ENCODE results near the gene TARS3. TPM values are rescaled to one million over a fixed set of nuclear protein-coding genes. Genes with fewer than 3 reads are reported as not detected.
A peak's percentile ranks its signal among the peaks of the same experiment; 100 is the strongest.
"Not testable (repeated sequence)": the region's sequence is repeated elsewhere in the genome, so short reads cannot be mapped to it uniquely, and the experiment has no call there.

The TARS3 gene
- total RNA-seq, 2 donors from 2014 or later, result 6.8 to 9.1 TPM

GRCh38 chr15:101662203-101662602, 62.1 kb downstream of the TARS3 start:
- DNase-seq (no peak), ATAC-seq (no peak)
- intact Hi-C loops (cut with DNase I, micrococcal nuclease), result no loop called here

- DNase-seq, result no peak
- no peak for ATAC-seq
- intact Hi-C loops (cut with DNase I, micrococcal nuclease), result no loop called here
Measured at GRCh38 chr15:101660005-101660404, 64.3 kb downstream of the TARS3 start.

GRCh38 chr15:101657968-101658784, 66.1 kb downstream of the TARS3 start:
- intact Hi-C loops (cut with DNase I, micrococcal nuclease), result no loop called here
- peak; percentile 97 for ATAC-seq
- peak; percentile 78 to 81 for DNase-seq

- intact Hi-C loops (cut with DNase I, micrococcal nuclease), result no loop called here
- no peak for ATAC-seq
- no peak for DNase-seq
Measured at GRCh38 chr15:101657171-101657570, 67.1 kb downstream of the TARS3 start.

GRCh38 chr15:101654624-101655337, 69.5 kb downstream of the TARS3 start:
- DNase-seq; ATAC-seq; intact Hi-C loops (cut with DNase I, micrococcal nuclease): not testable (repeated sequence)

- DNase-seq (no peak), ATAC-seq (no peak)
- intact Hi-C loops (cut with DNase I, micrococcal nuclease), result no loop called here
Measured at GRCh38 chr15:101654171-101654570, 70.1 kb downstream of the TARS3 start.

GRCh38 chr15:101652786-101653430, 71.4 kb downstream of the TARS3 start:
- intact Hi-C loops (cut with DNase I, micrococcal nuclease), result no loop called here
- ATAC-seq (peak; percentile 38), DNase-seq (no peak)

- intact Hi-C loops (cut with DNase I, micrococcal nuclease), result no loop called here
- ATAC-seq (peak; percentile 93), DNase-seq (peak; percentile 89 to 98)
Measured at GRCh38 chr15:101652098-101652785, 72.0 kb downstream of the TARS3 start, which contains the start of gene TM2D3. Gene TM2D3 (minus strand): TSS chr15:101652381. CDS start chr15:101652361, 20 bp downstream.

- DNase-seq (peak in 1 of 2 donors; percentile 62), ATAC-seq (peak; percentile 62)
Measured at GRCh38 chr15:101651554-101652097, 72.6 kb downstream of the TARS3 start.

GRCh38 chr15:101650145-101650544, 74.1 kb downstream of the TARS3 start:
- ATAC-seq, result no peak
- intact Hi-C loops (cut with DNase I, micrococcal nuclease), result no loop called here

More at GRCh38 chr15:101651554-101652097, 72.6 kb downstream of the TARS3 start:
- intact Hi-C loops (cut with DNase I, micrococcal nuclease), result no loop called here

GRCh38 chr15:101648356-101648755, 75.9 kb downstream of the TARS3 start:
- intact Hi-C loops (cut with DNase I, micrococcal nuclease), result no loop called here
- DNase-seq, result no peak

More at GRCh38 chr15:101650145-101650544, 74.1 kb downstream of the TARS3 start:
- DNase-seq, result no peak

GRCh38 chr15:101647251-101647650, 77.0 kb downstream of the TARS3 start:
- intact Hi-C loops (cut with DNase I, micrococcal nuclease), result no loop called here
- DNase-seq, result no peak

More at GRCh38 chr15:101648356-101648755, 75.9 kb downstream of the TARS3 start:
- no peak for ATAC-seq

GRCh38 chr15:101646672-101647071, 77.6 kb downstream of the TARS3 start:
- intact Hi-C loops (cut with DNase I, micrococcal nuclease), result no loop called here
- no peak for DNase-seq
- peak; percentile 34 for ATAC-seq

More at GRCh38 chr15:101647251-101647650, 77.0 kb downstream of the TARS3 start:
- ATAC-seq, result no peak

GRCh38 chr15:101642361-101642760, 81.9 kb downstream of the TARS3 start:
- peak; percentile 35 for ATAC-seq
- no peak for DNase-seq
- intact Hi-C loops (cut with DNase I, micrococcal nuclease), result loop anchor here in 1 of 2 donors (5.0 kb wide), 1 partner anchor 345 kb away; the partner anchor contains the start of gene SNRPA1

- intact Hi-C loops (cut with DNase I, micrococcal nuclease), result loop anchor here in 1 of 2 donors (5.0 kb wide), 1 partner anchor 345 kb away; the partner anchor contains the start of gene SNRPA1
- DNase-seq (no peak), ATAC-seq (peak; percentile 82)
Measured at GRCh38 chr15:101641894-101642293, 82.4 kb downstream of the TARS3 start.

GRCh38 chr15:101641129-101641764, 83.0 kb downstream of the TARS3 start:
- peak; percentile 69 for ATAC-seq
- peak; percentile 49 to 86 for DNase-seq
- intact Hi-C loops (cut with DNase I, micrococcal nuclease), result loop anchor here in 1 of 2 donors (5.0 kb wide), 1 partner anchor 344 kb away; the partner anchor contains the start of gene SNRPA1

GRCh38 chr15:101639667-101640066, 84.6 kb downstream of the TARS3 start:
- intact Hi-C loops (cut with DNase I, micrococcal nuclease), result loop anchor here in 1 of 2 donors (5.0 kb wide), 1 partner anchor 342 kb away; the partner anchor contains the start of gene SNRPA1
- ATAC-seq (no peak), DNase-seq (no peak)

GRCh38 chr15:101637919-101638318, 86.4 kb downstream of the TARS3 start:
- DNase-seq, result no peak
- intact Hi-C loops (cut with DNase I, micrococcal nuclease), result no loop called here
- ATAC-seq, result no peak

All from left colon (tissue), 2 donors.